Mesendoderm (in vitro differentiated cells): ENCODE results near the gene KMT5C.

Experiments
- DNase-seq: peaks from one replicate; pipeline ENCODE4 v3.0.0; 2013
- H2AK5ac ChIP-seq: 2 replicates; pipeline ENCODE4 v1.6.1; 2013; ENCODE audit warnings: low read length, inconsistent platforms
- H2BK120ac ChIP-seq: 2 replicates; pipeline ENCODE4 v1.6.1; 2013; ENCODE audit warnings: low read depth, mild to moderate bottlenecking, low read length, moderate library complexity, mixed read lengths
- H2BK15ac ChIP-seq: replicated peaks from 2 replicates; pipeline ENCODE4 v1.6.1; 2013; ENCODE audit warnings: low read depth, mild to moderate bottlenecking, moderate library complexity
- H2BK5ac ChIP-seq: 2 replicates; pipeline ENCODE4 v1.6.1; 2013; ENCODE audit warnings: low read length, inconsistent platforms
- H3K18ac ChIP-seq: 2 replicates; pipeline ENCODE4 v1.6.1; 2013; ENCODE audit warnings: mild to moderate bottlenecking, low read length, mixed read lengths
- H3K23ac ChIP-seq: one replicate; pipeline ENCODE4 v1.6.1; 2013; ENCODE audit warnings: low read length
- H3K27ac ChIP-seq: 2 replicates; pipeline ENCODE4 v1.5.1; 2013; ENCODE audit warnings: low read depth, mild to moderate bottlenecking, inconsistent platforms, low read length, moderate library complexity
- H3K27me3 ChIP-seq: 2 replicates; pipeline ENCODE4 v1.6.1; 2013; ENCODE audit warnings: low read length, control low read depth, mild to moderate bottlenecking, inconsistent platforms; ENCODE audit not compliant: insufficient read depth, poor library complexity
- H3K36me3 ChIP-seq: 2 replicates; pipeline ENCODE4 v1.6.1; 2013; ENCODE audit warnings: low read length, inconsistent platforms; ENCODE audit not compliant: control insufficient read depth, insufficient read depth
- H3K4ac ChIP-seq: one replicate; pipeline ENCODE4 v1.6.1; 2013; ENCODE audit warnings: low read depth, mild to moderate bottlenecking, low read length, moderate library complexity
- H3K4me1 ChIP-seq: 2 replicates; pipeline ENCODE4 v1.6.1; 2013; ENCODE audit warnings: low read depth, low read length, inconsistent platforms; ENCODE audit not compliant: control insufficient read depth
- H3K4me2 ChIP-seq: 2 replicates; pipeline ENCODE4 v1.6.1; 2013; ENCODE audit warnings: low read length
- H3K4me3 ChIP-seq: 2 replicates; pipeline ENCODE4 v1.5.1; 2013; ENCODE audit warnings: mild to moderate bottlenecking, low read length
- H3K56ac ChIP-seq: one replicate; pipeline ENCODE4 v1.6.1; 2013; ENCODE audit warnings: low read length
- H3K79me1 ChIP-seq: 2 replicates; pipeline ENCODE4 v1.6.1; 2013; ENCODE audit warnings: low read length, inconsistent platforms
- H3K79me2 ChIP-seq: 2 replicates; pipeline ENCODE4 v1.6.1; 2013; ENCODE audit warnings: mild to moderate bottlenecking, low read length; ENCODE audit not compliant: control insufficient read depth, insufficient read depth
- H3K9ac ChIP-seq: 2 replicates; pipeline ENCODE4 v1.6.1; 2013; ENCODE audit warnings: low read length, inconsistent platforms
- H4K5ac ChIP-seq: one replicate; pipeline ENCODE4 v1.6.1; 2013; ENCODE audit warnings: low read length
- H4K8ac ChIP-seq: one replicate; pipeline ENCODE4 v1.6.1; 2013; ENCODE audit warnings: low read depth, mild to moderate bottlenecking, control low read depth, low read length, moderate library complexity
- WGBS: extraction: QIAGEN DNeasy Blood & Tissue Kit; methylation state at CpG from one replicate; pipeline ENCODE4 v1.1.7; 2013; ENCODE audit warnings: low lambda C conversion rate, missing lambda C conversion rate; ENCODE audit not compliant: insufficient coverage; ENCODE audit errors: extremely low coverage; 5-methylcytosine and 5-hydroxymethylcytosine counted together

Gene KMT5C

GRCh38 chr19:55345818-55346724 is 6.4 kb downstream of the KMT5C start:
- Histone ChIP-seq H3K9ac (no peak overlapping the region), H3K79me1 (no peaks in the 10 kb centered on the region), H3K27me3 (no peaks in the 10 kb centered on the region), H3K4me3 (no peak overlapping the region), H3K27ac (no peak overlapping the region), H3K79me2 (no peaks in the 10 kb centered on the region), H3K56ac (no peak overlapping the region), H3K4me2 (no peak overlapping the region), H4K8ac (no peak overlapping the region), H3K36me3 (no peaks in the 10 kb centered on the region), H2BK5ac (no peak overlapping the region), H2BK120ac (no peak overlapping the region), H3K18ac (no peak overlapping the region), H4K5ac (no peak overlapping the region), H3K23ac (no peak overlapping the region), H3K4me1 (peaks cover 9% of the 10 kb centered on the region), H2BK15ac (no peak overlapping the region), H2AK5ac (no peak overlapping the region), H3K4ac (no peak overlapping the region)
- no CpG with 5 or more reads among the region's 43 CpGs for WGBS
- no peak for DNase-seq

- H3K4me3 ChIP-seq: no peak overlapping the region
- no peak overlapping the region for H3K4me2 ChIP-seq
- H2BK120ac ChIP-seq: no peak overlapping the region
- no peak for DNase-seq
- H3K56ac ChIP-seq: no peak overlapping the region
- no peaks in the 10 kb centered on the region for H3K27me3 ChIP-seq
- H2AK5ac ChIP-seq: no peak overlapping the region
- H3K27ac ChIP-seq: no peak overlapping the region
- WGBS: no CpG with 5 or more reads among the region's 41 CpGs
- no peak overlapping the region for H3K9ac ChIP-seq
- H3K23ac ChIP-seq: no peak overlapping the region
- H3K79me2 ChIP-seq: no peaks in the 10 kb centered on the region
- H3K4ac ChIP-seq: no peak overlapping the region
- no peak overlapping the region for H3K18ac ChIP-seq
- no peaks in the 10 kb centered on the region for H3K79me1 ChIP-seq
- no peak overlapping the region for H2BK15ac ChIP-seq
- no peak overlapping the region for H2BK5ac ChIP-seq
- H4K8ac ChIP-seq: no peak overlapping the region
- H3K4me1 ChIP-seq: peaks cover 9% of the 10 kb centered on the region
- H4K5ac ChIP-seq: no peak overlapping the region
- H3K36me3 ChIP-seq: no peaks in the 10 kb centered on the region
Measured at GRCh38 chr19:55346725-55347441, 7.2 kb downstream of the KMT5C start.

GRCh38 chr19:55347442-55348009 is 7.8 kb downstream of the KMT5C start:
- no peaks in the 10 kb centered on the region for H3K36me3 ChIP-seq
- WGBS: no CpG with 5 or more reads among the region's 10 CpGs
- H3K27me3 ChIP-seq: peaks cover 2% of the 10 kb centered on the region
- no peak overlapping the region for H2BK5ac ChIP-seq
- H2BK120ac ChIP-seq: no peak overlapping the region
- H3K27ac ChIP-seq: no peak overlapping the region
- H4K5ac ChIP-seq: no peak overlapping the region
- peak overlapping the region; percentile 83 for H3K56ac ChIP-seq
- H3K4me1 ChIP-seq: peaks cover 9% of the 10 kb centered on the region
- no peak overlapping the region for H3K9ac ChIP-seq
- H3K79me1 ChIP-seq: no peaks in the 10 kb centered on the region
- DNase-seq: no peak
- no peak overlapping the region for H4K8ac ChIP-seq
- no peak overlapping the region for H2AK5ac ChIP-seq
- no peak overlapping the region for H3K4ac ChIP-seq
- H2BK15ac ChIP-seq: no peak overlapping the region
- no peaks in the 10 kb centered on the region for H3K79me2 ChIP-seq
- H3K4me2 ChIP-seq: no peak overlapping the region
- H3K4me3 ChIP-seq: no peak overlapping the region
- H3K18ac ChIP-seq: no peak overlapping the region
- H3K23ac ChIP-seq: no peak overlapping the region

GRCh38 chr19:55348317-55349034 is 8.8 kb downstream of the KMT5C start:
- Histone ChIP-seq H3K4me1 (peaks cover 12% of the 10 kb centered on the region), H3K23ac (no peak overlapping the region), H2BK15ac (no peak overlapping the region), H3K4me2 (peak overlapping the region; percentile 22), H2BK5ac (peak overlapping the region; percentile 50), H3K79me2 (no peaks in the 10 kb centered on the region), H4K8ac (no peak overlapping the region), H2AK5ac (no peak overlapping the region), H3K4ac (no peak overlapping the region), H3K79me1 (no peaks in the 10 kb centered on the region), H2BK120ac (no peak overlapping the region), H3K56ac (peak overlapping the region; percentile 83), H3K18ac (no peak overlapping the region), H3K27ac (no peak overlapping the region), H3K27me3 (peaks cover 12% of the 10 kb centered on the region), H4K5ac (no peak overlapping the region), H3K9ac (peak overlapping the region; percentile 44), H3K4me3 (no peak overlapping the region), H3K36me3 (no peaks in the 10 kb centered on the region)
- WGBS: no CpG with 5 or more reads among the region's 22 CpGs
- peak; percentile 83 for DNase-seq

GRCh38 chr19:55350620-55351315 is 11.1 kb downstream of the KMT5C start:
- no CpG with 5 or more reads among the region's 11 CpGs for WGBS
- H3K4me2 ChIP-seq: no peak overlapping the region
- no peak overlapping the region for H3K4me3 ChIP-seq
- H2AK5ac ChIP-seq: no peak overlapping the region
- H3K27me3 ChIP-seq: peaks cover 16% of the 10 kb centered on the region
- no peak overlapping the region for H3K23ac ChIP-seq
- DNase-seq: no peak
- H4K8ac ChIP-seq: no peak overlapping the region
- H3K9ac ChIP-seq: no peak overlapping the region
- peaks cover 12% of the 10 kb centered on the region for H3K4me1 ChIP-seq
- no peak overlapping the region for H2BK120ac ChIP-seq
- H3K79me1 ChIP-seq: no peaks in the 10 kb centered on the region
- H3K56ac ChIP-seq: no peak overlapping the region
- no peaks in the 10 kb centered on the region for H3K79me2 ChIP-seq
- no peaks in the 10 kb centered on the region for H3K36me3 ChIP-seq
- H3K18ac ChIP-seq: no peak overlapping the region
- no peak overlapping the region for H3K27ac ChIP-seq
- H3K4ac ChIP-seq: no peak overlapping the region
- H2BK5ac ChIP-seq: no peak overlapping the region
- H2BK15ac ChIP-seq: no peak overlapping the region
- H4K5ac ChIP-seq: no peak overlapping the region
